HTR-8/SVneo (cell line): Measurements from ENCODE around the gene NEDD4L.
A peak's percentile ranks its signal among the peaks of the same experiment; 100 is the strongest.
"Not testable (repeated sequence)": the region's sequence is repeated elsewhere in the genome, so short reads cannot be mapped to it uniquely, and the experiment has no call there.

Source experiments
- DNase-seq: peaks from one replicate; pipeline ENCODE4 v3.0.0; 2011; ENCODE audit warnings: low spot score, mixed read lengths; ENCODE audit not compliant: insufficient read length
- FAIRE-seq: peaks from 2 replicates; lab custom pipeline; 2011; peaks lifted over from hg19 to GRCh38; lab: Jason Lieb, UNC

Gene NEDD4L

DNA sequence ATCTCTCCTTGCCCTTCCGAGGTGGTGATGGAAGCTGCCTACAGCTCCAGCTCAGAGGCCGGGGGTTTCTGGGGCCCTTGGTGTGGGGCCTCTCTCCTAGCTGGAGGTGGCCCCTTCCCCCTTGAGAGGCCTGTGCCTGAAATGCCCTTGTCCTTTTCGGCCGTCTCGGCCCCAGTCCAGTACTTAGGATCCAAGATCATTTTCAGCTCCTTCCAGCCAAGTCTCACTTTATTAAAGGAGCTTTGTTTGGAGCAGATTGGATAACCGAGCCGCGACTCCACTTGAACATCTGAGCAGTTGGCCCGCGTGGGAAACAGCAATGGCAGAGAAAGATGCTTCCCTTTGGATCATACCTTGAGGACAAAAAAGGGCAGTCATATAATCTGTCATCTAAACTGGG is 125.0 kb downstream of the NEDD4L start:
- DNase-seq: no peak
- FAIRE-seq: no peak

DNA sequence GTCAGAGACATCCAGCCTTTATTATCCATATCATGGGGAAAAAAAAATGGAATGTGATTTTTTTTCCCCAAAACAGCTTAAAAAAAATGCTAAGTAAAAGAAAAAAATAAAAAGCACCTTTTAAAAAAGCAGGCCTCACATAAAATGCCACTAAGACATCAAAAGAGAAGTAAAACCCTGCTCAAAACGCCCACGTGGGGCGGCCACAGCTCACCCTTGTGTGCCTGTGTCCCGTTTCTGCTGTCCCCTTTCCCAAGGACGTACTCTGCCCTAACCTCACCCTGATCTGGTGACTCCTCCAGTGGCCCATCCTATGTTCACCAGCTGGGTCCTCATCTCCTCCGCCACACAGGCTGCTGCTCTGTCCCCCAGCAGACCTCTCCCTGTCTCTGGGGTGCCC is 125.4 kb downstream of the NEDD4L start:
- DNase-seq (no peak), FAIRE-seq (no peak)

- FAIRE-seq: not testable (repeated sequence)
Measured at GRCh38 chr18:58170036-58170435, 126.0 kb downstream of the NEDD4L start.

GRCh38 chr18:58172031-58172430 is 128.0 kb downstream of the NEDD4L start:
- no peak for DNase-seq
- no peak for FAIRE-seq

More at GRCh38 chr18:58170036-58170435, 126.0 kb downstream of the NEDD4L start:
- DNase-seq: not testable (repeated sequence)

DNA sequence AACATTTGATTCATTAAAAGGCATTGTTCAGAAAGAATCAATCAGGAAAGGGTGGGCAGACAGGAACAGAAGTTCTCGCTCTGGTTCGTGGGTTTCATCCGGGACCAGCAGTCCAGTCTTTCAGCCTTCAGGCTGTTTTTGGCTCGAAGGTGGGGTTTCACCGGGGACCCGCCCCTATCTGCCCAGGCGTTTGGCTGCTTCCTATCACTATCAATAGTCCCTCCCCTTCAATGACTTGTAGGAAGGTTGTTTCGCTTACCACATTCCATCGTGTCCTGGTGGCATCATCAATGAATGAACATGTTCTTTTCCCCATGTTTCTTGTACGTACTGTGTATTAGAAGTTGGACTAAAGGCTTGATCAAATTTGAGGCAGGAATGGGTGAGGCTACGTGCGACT is 130.3 kb downstream of the NEDD4L start:
- peak; percentile 23 for FAIRE-seq
- DNase-seq: no peak

- no peak for FAIRE-seq
- DNase-seq: no peak
Measured at GRCh38 chr18:58175122-58175785, 131.2 kb downstream of the NEDD4L start.

- FAIRE-seq (no peak), DNase-seq (no peak)
Measured at GRCh38 chr18:58175786-58176176, 131.8 kb downstream of the NEDD4L start.

- DNase-seq: peak; percentile 45
- FAIRE-seq: no peak
Measured at GRCh38 chr18:58177004-58177717, 133.1 kb downstream of the NEDD4L start.

GRCh38 chr18:58177896-58178470 is 134.0 kb downstream of the NEDD4L start:
- FAIRE-seq (no peak), DNase-seq (no peak)

- FAIRE-seq (no peak), DNase-seq (no peak)
Measured at GRCh38 chr18:58178511-58178910, 134.5 kb downstream of the NEDD4L start.

GRCh38 chr18:58180172-58180571 is 136.1 kb downstream of the NEDD4L start:
- FAIRE-seq (no peak), DNase-seq (no peak)

DNA sequence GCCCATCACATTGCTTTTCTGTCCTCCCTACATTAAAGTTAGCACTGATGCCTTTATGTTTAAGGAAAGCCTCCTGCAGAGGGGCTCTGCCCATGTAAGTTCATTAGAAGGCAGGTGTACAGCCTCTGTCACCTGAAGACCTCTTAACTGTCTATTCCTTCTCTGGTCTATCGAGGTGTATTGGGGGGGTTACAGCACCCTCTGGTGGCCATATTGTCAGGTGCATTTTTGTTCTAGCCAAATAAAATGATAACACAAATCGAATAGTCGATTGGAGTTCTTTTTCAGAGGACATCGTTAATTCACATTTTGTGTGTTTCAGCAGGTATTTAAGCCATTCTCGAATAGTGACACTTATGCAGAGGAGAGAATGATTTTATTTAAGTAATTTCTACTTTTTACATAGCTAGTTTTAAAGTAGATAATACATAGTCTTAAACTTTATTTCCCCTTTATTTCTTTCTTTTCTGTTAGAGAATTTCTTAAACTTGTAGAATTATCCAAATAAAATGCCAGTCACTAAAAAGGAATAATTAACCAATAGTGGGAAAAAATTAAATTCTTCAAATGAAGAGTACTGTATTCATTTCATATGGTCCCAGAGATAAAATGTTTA is 136.8 kb downstream of the NEDD4L start:
- DNase-seq (peak; percentile 54), FAIRE-seq (no peak)

DNA sequence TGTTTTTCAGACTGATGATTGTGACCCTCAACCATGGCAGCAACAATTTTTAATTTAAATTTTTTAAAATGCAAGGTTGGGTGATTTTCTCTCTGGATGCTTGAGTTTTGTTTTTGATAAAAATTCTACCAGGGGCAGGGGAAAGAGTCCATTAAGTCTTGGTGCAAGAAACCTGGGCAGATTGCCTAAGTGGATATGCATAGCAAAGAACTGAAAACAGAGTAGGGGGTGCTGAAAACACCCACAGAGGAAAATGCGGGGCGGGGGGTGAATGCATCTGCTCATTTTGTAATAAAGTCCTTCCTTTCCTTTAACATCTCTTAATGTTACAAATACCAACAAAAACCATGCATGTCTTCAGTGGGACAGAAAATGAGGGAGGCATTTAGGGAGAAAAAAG is 138.0 kb downstream of the NEDD4L start:
- DNase-seq (no peak), FAIRE-seq (no peak)

DNA sequence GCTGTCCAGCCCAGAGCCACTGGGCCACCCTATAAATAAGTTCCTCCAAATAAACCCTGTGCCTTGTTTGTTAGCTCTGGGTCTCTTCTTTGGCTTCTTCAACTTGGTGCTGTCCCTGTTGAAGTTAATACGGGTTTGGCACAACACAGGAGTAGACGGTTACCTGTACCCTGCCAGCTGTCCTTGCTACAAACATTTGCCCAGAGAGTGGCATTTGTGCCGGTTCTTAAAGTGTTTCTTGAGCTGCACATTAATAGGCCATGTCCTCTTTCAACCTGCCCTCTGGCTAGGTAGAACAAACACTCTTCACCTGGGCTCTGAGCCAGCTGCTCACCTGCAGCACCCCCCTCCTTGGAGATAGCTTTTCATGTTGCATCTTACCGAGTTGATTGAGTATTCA is 139.2 kb downstream of the NEDD4L start:
- no peak for DNase-seq
- FAIRE-seq: no peak

DNA sequence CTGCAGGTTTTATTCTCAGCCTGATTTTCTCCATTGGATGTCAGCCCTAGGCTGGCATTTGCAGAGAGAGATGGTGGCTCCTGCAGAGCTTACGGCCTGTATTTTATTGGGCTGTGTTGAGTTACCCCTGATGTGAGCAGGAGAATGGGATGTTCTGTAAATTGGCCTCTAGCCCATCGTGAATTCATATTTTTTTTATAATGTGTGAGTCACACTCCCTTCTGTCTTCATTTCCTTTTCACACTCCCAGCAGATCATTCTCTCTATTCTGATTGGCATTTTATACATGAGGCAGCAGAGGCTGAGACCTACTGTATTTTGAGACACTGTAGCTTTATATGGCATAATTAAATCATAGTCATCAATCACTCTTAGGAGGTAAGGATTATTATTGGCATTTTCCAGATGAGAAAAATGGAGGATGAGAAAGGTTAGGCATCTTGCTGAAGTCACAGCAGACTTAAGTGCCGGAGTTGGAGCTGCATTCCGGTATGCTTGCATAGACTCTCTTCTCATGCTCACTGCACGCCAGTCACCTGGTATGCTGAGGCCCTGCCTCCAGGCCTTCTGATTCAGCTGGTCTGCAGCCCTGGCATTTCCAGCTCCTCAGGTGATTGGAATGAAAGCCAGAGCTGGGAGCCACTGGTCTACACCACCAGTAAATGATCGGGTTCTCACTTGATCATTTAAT is 142.4 kb downstream of the NEDD4L start:
- FAIRE-seq (peak; percentile 73), DNase-seq (peak; percentile 71)

- no peak for DNase-seq
- FAIRE-seq: no peak
Measured at GRCh38 chr18:58187674-58188073, 143.6 kb downstream of the NEDD4L start.

- DNase-seq: no peak
- no peak for FAIRE-seq
Measured at GRCh38 chr18:58188996-58189395, 145.0 kb downstream of the NEDD4L start.

- DNase-seq (no peak), FAIRE-seq (no peak)
Measured at GRCh38 chr18:58190842-58191530, 147.0 kb downstream of the NEDD4L start.

GRCh38 chr18:58191626-58192025 is 147.6 kb downstream of the NEDD4L start:
- FAIRE-seq (no peak), DNase-seq (no peak)

DNA sequence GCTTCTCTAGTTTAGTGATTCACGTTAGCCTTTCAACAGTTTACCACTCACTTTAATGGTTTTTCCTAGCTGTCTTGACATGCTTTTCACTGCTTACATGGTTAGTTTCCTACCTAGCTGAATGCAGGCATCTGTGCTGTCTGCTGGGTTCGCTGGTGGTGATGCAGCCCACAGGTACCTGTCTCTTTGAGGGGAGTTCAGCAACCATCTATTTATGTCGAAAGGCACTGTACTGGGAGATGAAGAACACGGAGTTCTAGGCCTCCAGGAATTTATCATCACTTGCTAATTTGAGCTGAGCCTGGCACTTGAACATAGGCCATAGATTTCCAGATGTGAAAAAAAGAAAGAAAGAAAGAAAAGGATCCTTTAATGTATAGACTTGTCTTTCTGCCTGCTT is 148.5 kb downstream of the NEDD4L start:
- no peak for DNase-seq
- FAIRE-seq: no peak
